Astrocyte (in vitro differentiated cells and primary cell): ENCODE measurements around the gene CBX6. TPM values are rescaled to one million over a fixed set of nuclear protein-coding genes. Genes with fewer than 3 reads are reported as not detected.

ENCODE experiments used
- DNase-seq: peaks from one replicate; pipeline ENCODE4 v3.0.0-alpha.2; 2010; ENCODE audit warnings: low read depth
- FAIRE-seq: peaks from 2 replicates; lab custom pipeline; 2011; peaks lifted over from hg19 to GRCh38; lab: Jason Lieb, UNC
- H2AFZ ChIP-seq: 2 replicates; pipeline ENCODE4 v1.6.0; 2012; ENCODE audit warnings: low read depth, low read length, inconsistent platforms
- H3K27ac ChIP-seq: 2 replicates; pipeline ENCODE4 v1.5.1; 2011; ENCODE audit warnings: low read depth, low read length, inconsistent platforms
- H3K27me3 ChIP-seq: 2 replicates; pipeline ENCODE4 v1.6.0; 2011; ENCODE audit warnings: low read length, inconsistent platforms; ENCODE audit not compliant: insufficient read depth
- H3K36me3 ChIP-seq: 2 replicates; pipeline ENCODE4 v1.5.1; 2011; ENCODE audit warnings: low read length, inconsistent platforms; ENCODE audit not compliant: insufficient read depth
- H3K4me1 ChIP-seq: 2 replicates; pipeline ENCODE4 v1.5.1; 2011; ENCODE audit warnings: low read length, inconsistent platforms; ENCODE audit not compliant: insufficient read depth
- H3K4me2 ChIP-seq: 2 replicates; pipeline ENCODE4 v1.6.0; 2012; ENCODE audit warnings: low read length, inconsistent platforms
- H3K4me3 ChIP-seq: 2 replicates; pipeline ENCODE4 v1.5.1; 2011; ENCODE audit warnings: low read depth, mild to moderate bottlenecking, low read length, inconsistent platforms; ENCODE audit not compliant: insufficient read depth
- H3K79me2 ChIP-seq: 2 replicates; pipeline ENCODE4 v1.6.0; 2012; ENCODE audit warnings: mild to moderate bottlenecking, low read length, inconsistent platforms; ENCODE audit not compliant: insufficient read depth
- H3K9ac ChIP-seq: 2 replicates; pipeline ENCODE4 v1.6.0; 2012; ENCODE audit warnings: mild to moderate bottlenecking, low read length, inconsistent platforms
- H3K9me3 ChIP-seq: 2 replicates; pipeline ENCODE4 v1.5.1; 2012; ENCODE audit warnings: low read depth, mild to moderate bottlenecking, low read length, inconsistent platforms; ENCODE audit not compliant: insufficient read depth
- H4K20me1 ChIP-seq: 2 replicates; pipeline ENCODE4 v1.6.0; 2012; ENCODE audit warnings: low read length, inconsistent platforms; ENCODE audit not compliant: insufficient read depth
- H3K27ac Mint-ChIP-seq: one replicate; pipeline ENCODE4 v1.8.0; 2021; ENCODE audit warnings: mild to moderate bottlenecking, mixed read lengths; ENCODE audit not compliant: unreplicated experiment
- H3K27me3 Mint-ChIP-seq: one replicate; pipeline ENCODE4 v1.8.0; 2021; ENCODE audit warnings: low read depth, mixed read lengths; ENCODE audit not compliant: unreplicated experiment
- H3K36me3 Mint-ChIP-seq: one replicate; pipeline ENCODE4 v1.8.0; 2021; ENCODE audit warnings: low read depth, mixed read lengths; ENCODE audit not compliant: unreplicated experiment
- H3K4me1 Mint-ChIP-seq: one replicate; pipeline ENCODE4 v1.8.0; 2021; ENCODE audit warnings: low read depth, mixed read lengths; ENCODE audit not compliant: unreplicated experiment
- H3K4me3 Mint-ChIP-seq: one replicate; pipeline ENCODE4 v1.8.0; 2021; ENCODE audit warnings: mild to moderate bottlenecking, moderate library complexity, mixed read lengths; ENCODE audit not compliant: unreplicated experiment
- H3K9me3 Mint-ChIP-seq: one replicate; pipeline ENCODE4 v1.8.0; 2021; ENCODE audit warnings: mild to moderate bottlenecking, mixed read lengths; ENCODE audit not compliant: unreplicated experiment
- EZH2 ChIP-seq: IDR thresholded peaks from 2 replicates; pipeline ENCODE4 v1.6.1; 2012; ENCODE audit warnings: mild to moderate bottlenecking, low read length, inconsistent platforms; ENCODE audit not compliant: insufficient read depth
- total RNA-seq: library from RNA; stranded (reverse); gene quantifications from 2 replicates; pipeline ENCODE4 v1.2.1, GENCODE V29; 2021
- TF ChIP-seq, protein P1 (sequence below): IDR thresholded peaks from 2 replicates; pipeline ENCODE4 v1.5.1; 2011; ENCODE audit warnings: low read depth, mild to moderate bottlenecking, inconsistent platforms, low read length, moderate library complexity; ENCODE audit not compliant: insufficient read depth

CBX6 gene
- total RNA-seq, 1 donor from 2014 or later, result 34.9 TPM

DNA sequence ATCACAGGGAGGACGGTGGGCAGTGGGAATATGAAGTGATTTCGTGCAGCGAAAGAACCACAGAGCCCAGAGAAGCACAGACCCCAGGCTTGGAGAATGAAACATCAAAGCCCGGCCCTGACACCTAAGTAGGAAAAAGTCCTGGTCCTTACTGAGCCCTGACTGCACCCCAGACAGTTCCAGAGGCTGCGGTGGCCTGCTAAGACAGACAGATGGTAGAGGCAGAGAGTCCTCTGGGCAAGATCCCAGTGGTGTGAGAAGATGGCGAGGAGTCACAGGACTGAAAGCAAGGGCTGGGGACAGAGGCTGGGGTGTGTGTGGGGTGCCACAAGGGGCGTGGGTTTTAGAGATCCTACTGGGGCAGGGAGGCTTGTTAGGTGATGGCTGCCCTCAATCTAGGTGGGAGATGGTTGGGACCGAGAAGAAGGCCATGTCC, 3.7 kb downstream of the CBX6 start:
- Mint-ChIP-seq H3K4me3 (no peak overlapping the region), H3K27ac (no peak overlapping the region)
- no peak for TF ChIP-seq EZH2
- TF ChIP-seq, protein P1, sequence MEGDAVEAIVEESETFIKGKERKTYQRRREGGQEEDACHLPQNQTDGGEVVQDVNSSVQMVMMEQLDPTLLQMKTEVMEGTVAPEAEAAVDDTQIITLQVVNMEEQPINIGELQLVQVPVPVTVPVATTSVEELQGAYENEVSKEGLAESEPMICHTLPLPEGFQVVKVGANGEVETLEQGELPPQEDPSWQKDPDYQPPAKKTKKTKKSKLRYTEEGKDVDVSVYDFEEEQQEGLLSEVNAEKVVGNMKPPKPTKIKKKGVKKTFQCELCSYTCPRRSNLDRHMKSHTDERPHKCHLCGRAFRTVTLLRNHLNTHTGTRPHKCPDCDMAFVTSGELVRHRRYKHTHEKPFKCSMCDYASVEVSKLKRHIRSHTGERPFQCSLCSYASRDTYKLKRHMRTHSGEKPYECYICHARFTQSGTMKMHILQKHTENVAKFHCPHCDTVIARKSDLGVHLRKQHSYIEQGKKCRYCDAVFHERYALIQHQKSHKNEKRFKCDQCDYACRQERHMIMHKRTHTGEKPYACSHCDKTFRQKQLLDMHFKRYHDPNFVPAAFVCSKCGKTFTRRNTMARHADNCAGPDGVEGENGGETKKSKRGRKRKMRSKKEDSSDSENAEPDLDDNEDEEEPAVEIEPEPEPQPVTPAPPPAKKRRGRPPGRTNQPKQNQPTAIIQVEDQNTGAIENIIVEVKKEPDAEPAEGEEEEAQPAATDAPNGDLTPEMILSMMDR, result no peak

GRCh38 chr22:38867471-38868285, 4.3 kb downstream of the CBX6 start:
- no peaks in the 10 kb centered on the region for H3K9me3 Mint-ChIP-seq
- no peak for DNase-seq
- TF ChIP-seq, protein P1, result no peak
- TF ChIP-seq EZH2, result no peak
- Histone ChIP-seq H3K4me3 (no peak overlapping the region), H3K4me1 (peaks cover 22% of the 10 kb centered on the region), H3K27me3 (no peaks in the 10 kb centered on the region), H3K9ac (no peak overlapping the region), H3K27ac (no peak overlapping the region), H3K9me3 (no peaks in the 10 kb centered on the region), H3K79me2 (peaks cover 32% of the 10 kb centered on the region), H3K4me2 (no peak overlapping the region), H3K36me3 (no peaks in the 10 kb centered on the region), H2AFZ (no peak overlapping the region), H4K20me1 (peaks cover 74% of the 10 kb centered on the region)
- no peak overlapping the region for H3K4me3 Mint-ChIP-seq
- H3K27me3 Mint-ChIP-seq, result no peaks in the 10 kb centered on the region
- peaks cover 3% of the 10 kb centered on the region for H3K36me3 Mint-ChIP-seq
- H3K4me1 Mint-ChIP-seq, result peaks cover 8% of the 10 kb centered on the region
- no peak for FAIRE-seq
- H3K27ac Mint-ChIP-seq, result peak overlapping the region; percentile 41

More for the DNA sequence above, 3.7 kb downstream of the CBX6 start:
- Mint-ChIP-seq H3K4me1 (peaks cover 8% of the 10 kb centered on the region), H3K36me3 (peaks cover 3% of the 10 kb centered on the region), H3K27me3 (no peaks in the 10 kb centered on the region), H3K9me3 (no peaks in the 10 kb centered on the region)
- Histone ChIP-seq H3K27ac (no peak overlapping the region), H3K27me3 (peaks cover under 1% of the 10 kb centered on the region), H3K79me2 (peaks cover 32% of the 10 kb centered on the region), H3K9me3 (no peaks in the 10 kb centered on the region), H3K4me3 (no peak overlapping the region), H3K36me3 (no peaks in the 10 kb centered on the region), H4K20me1 (peaks cover 68% of the 10 kb centered on the region), H3K4me2 (no peak overlapping the region), H2AFZ (no peak overlapping the region), H3K9ac (no peak overlapping the region), H3K4me1 (peaks cover 21% of the 10 kb centered on the region)
- no peak for DNase-seq
- no peak for FAIRE-seq

DNA sequence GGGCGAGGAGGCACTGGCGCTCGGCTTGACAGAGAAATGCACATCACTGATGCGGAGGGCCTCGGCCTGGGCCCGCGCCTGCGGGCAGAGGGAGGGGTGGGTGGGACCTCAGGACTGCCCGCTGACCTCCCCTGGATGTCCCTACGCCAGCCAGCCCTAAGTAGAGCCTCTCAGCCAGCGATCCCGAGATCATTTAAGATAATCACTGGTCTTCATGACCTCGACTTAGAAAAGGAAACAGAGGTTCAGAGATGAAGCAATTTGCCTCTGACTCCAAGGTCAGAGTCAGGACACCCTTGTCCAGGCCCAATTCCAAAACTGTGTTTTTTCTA, 4.9 kb downstream of the CBX6 start:
- FAIRE-seq, result no peak
- Histone ChIP-seq H3K27me3 (no peaks in the 10 kb centered on the region), H3K4me1 (peaks cover 24% of the 10 kb centered on the region), H2AFZ (no peak overlapping the region), H3K4me2 (no peak overlapping the region), H3K36me3 (no peaks in the 10 kb centered on the region), H3K9ac (no peak overlapping the region), H3K79me2 (peaks cover 32% of the 10 kb centered on the region), H3K4me3 (no peak overlapping the region), H4K20me1 (peaks cover 79% of the 10 kb centered on the region), H3K9me3 (no peaks in the 10 kb centered on the region), H3K27ac (no peak overlapping the region)
- peaks cover 8% of the 10 kb centered on the region for H3K4me1 Mint-ChIP-seq
- H3K36me3 Mint-ChIP-seq, result peaks cover 3% of the 10 kb centered on the region
- no peak overlapping the region for H3K27ac Mint-ChIP-seq
- DNase-seq, result no peak
- no peak overlapping the region for H3K4me3 Mint-ChIP-seq
- TF ChIP-seq, protein P1, result no peak
- no peak for TF ChIP-seq EZH2
- H3K27me3 Mint-ChIP-seq, result no peaks in the 10 kb centered on the region
- no peaks in the 10 kb centered on the region for H3K9me3 Mint-ChIP-seq
